Measurements from ENCODE around the gene PLOD1. TPM values are rescaled to one million over a fixed set of nuclear protein-coding genes. Genes with fewer than 3 reads are reported as not detected.
"Not testable (repeated sequence)": the region's sequence is repeated elsewhere in the genome, so short reads cannot be mapped to it uniquely, and the experiment has no call there.

PLOD1 gene
- total and polyA plus RNA-seq, 2 donors = 12.8 to 13.7 TPM

DNA sequence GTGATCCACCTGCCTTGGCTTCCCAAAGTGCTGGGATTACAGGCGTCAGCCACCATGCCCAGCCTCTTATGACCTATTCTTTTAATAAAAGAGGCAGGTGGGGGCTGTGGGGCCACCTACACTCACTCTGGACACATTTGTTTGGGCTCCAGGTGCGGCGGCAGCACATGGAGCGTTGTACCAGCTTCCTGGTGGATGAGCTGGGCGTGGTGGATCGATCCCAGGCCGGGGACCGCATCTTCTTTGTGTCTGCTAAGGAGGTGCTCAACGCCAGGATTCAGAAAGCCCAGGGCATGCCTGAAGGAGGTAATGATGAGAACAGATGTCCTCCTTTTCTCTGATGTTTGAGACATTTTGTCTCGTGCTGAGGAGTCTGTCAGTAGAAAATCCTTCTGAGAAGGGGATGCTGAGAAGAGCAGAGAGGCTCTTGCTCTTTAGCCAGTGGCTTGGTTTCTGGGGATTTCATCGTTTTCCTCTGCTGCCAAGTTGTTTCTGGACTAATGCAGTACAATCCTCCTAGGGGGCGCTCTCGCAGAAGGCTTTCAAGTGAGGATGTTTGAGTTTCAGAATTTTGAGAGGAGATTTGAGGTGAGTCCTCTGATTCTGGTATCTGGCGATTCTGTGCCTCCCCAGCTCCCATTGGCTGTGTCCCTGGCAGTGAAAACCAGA, 66.9 kb downstream of the PLOD1 start:
- Histone ChIP-seq H3K27me3 (ENCODE audit: control insufficient read depth in 2 of 2, insufficient read depth in 1 of 2, low read length in 1 of 2) (no peaks in the 10 kb centered on the region), H3K4me1 (ENCODE audit: control insufficient read depth in 2 of 2, insufficient read depth in 2 of 2, low read length in 2 of 2) (no peaks in the 10 kb centered on the region), H3K36me3 (ENCODE audit: control insufficient read depth in 2 of 2, insufficient read depth in 2 of 2, low read length in 1 of 2) (peaks cover 79 to 80% of the 10 kb centered on the region in 2 donors), H3K27ac (ENCODE audit: low read depth in 1 of 2, low read length in 1 of 2) (no peak overlapping the region), H3K9me3 (ENCODE audit: control insufficient read depth in 2 of 2, insufficient read depth in 1 of 2, low read length in 1 of 2) (no peaks in the 10 kb centered on the region), H3K4me3 (ENCODE audit: low read length in 2 of 2) (no peak overlapping the region)
- peak in 2 of 9 donors; percentile 7 to 32 for DNase-seq (ENCODE audit: low read depth in 6 of 9, low spot score in 9 of 9)
- WGBS = 93% methylated on average over 14 of the region's 14 CpGs

DNA sequence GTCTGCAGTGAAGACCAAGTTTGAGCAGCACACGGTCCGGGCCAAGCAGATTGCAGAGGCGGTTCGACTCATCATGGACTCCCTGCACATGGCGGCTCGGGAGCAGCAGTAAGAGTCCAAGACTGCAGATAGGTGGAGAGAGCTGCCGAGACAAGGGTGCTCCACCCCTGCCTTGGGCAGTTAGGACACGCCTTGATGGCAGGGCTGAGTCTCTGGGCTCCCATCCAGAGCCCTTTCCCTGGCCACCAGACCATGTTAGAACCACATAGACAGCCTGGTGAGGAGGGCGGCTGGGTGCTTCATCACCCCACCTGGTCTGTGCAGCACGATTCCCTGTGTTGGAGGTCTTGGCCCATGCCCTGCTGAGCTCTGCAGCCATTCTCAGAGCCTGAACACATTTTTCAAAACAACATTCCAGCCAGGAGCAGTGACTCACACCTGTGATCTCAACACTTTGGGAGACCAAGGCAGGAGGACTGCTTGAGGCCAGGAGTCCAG, 67.5 kb downstream of the PLOD1 start:
- Histone ChIP-seq H3K27me3 (ENCODE audit: control insufficient read depth in 2 of 2, insufficient read depth in 1 of 2, low read length in 1 of 2) (no peaks in the 10 kb centered on the region), H3K9me3 (ENCODE audit: control insufficient read depth in 2 of 2, insufficient read depth in 1 of 2, low read length in 1 of 2) (no peaks in the 10 kb centered on the region), H3K4me3 (ENCODE audit: low read length in 2 of 2) (no peak overlapping the region), H3K4me1 (ENCODE audit: control insufficient read depth in 2 of 2, insufficient read depth in 2 of 2, low read length in 2 of 2) (no peaks in the 10 kb centered on the region), H3K36me3 (ENCODE audit: control insufficient read depth in 2 of 2, insufficient read depth in 2 of 2, low read length in 1 of 2) (peaks cover 79 to 81% of the 10 kb centered on the region in 2 donors), H3K27ac (ENCODE audit: low read depth in 1 of 2, low read length in 1 of 2) (no peak overlapping the region)
- WGBS = 98% methylated on average over 10 of the region's 10 CpGs
- DNase-seq (ENCODE audit: low read depth in 6 of 9, low spot score in 9 of 9) = no peak

DNA sequence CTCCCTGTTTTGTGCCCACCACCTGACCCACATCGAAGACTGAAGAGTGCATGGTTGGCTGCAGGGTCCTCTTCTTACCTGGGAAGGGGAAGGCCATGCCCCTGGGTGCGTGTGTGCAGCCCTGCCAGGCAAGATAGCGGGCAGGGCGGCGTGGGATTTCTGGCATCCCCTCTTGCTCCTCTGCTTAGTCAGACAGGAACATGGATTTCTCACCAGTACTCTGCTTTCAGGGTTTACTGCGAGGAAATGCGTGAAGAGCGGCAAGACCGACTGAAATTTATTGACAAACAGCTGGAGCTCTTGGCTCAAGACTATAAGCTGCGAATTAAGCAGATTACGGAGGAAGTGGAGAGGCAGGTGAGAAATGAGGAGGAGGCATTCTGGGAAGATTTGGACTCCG, 69.2 kb downstream of the PLOD1 start:
- no peak for DNase-seq (ENCODE audit: low read depth in 6 of 9, low spot score in 9 of 9)
- Histone ChIP-seq H3K4me1 (ENCODE audit: control insufficient read depth in 2 of 2, insufficient read depth in 2 of 2, low read length in 2 of 2) (no peaks in the 10 kb centered on the region), H3K27ac (ENCODE audit: low read depth in 1 of 2, low read length in 1 of 2) (no peak overlapping the region), H3K27me3 (ENCODE audit: control insufficient read depth in 2 of 2, insufficient read depth in 1 of 2, low read length in 1 of 2) (no peaks in the 10 kb centered on the region), H3K36me3 (ENCODE audit: control insufficient read depth in 2 of 2, insufficient read depth in 2 of 2, low read length in 1 of 2) (peaks cover 73 to 74% of the 10 kb centered on the region in 2 donors), H3K9me3 (ENCODE audit: control insufficient read depth in 2 of 2, insufficient read depth in 1 of 2, low read length in 1 of 2) (no peaks in the 10 kb centered on the region), H3K4me3 (ENCODE audit: low read length in 2 of 2) (no peak overlapping the region)
- 97% methylated on average over 12 of the region's 12 CpGs for WGBS

DNA sequence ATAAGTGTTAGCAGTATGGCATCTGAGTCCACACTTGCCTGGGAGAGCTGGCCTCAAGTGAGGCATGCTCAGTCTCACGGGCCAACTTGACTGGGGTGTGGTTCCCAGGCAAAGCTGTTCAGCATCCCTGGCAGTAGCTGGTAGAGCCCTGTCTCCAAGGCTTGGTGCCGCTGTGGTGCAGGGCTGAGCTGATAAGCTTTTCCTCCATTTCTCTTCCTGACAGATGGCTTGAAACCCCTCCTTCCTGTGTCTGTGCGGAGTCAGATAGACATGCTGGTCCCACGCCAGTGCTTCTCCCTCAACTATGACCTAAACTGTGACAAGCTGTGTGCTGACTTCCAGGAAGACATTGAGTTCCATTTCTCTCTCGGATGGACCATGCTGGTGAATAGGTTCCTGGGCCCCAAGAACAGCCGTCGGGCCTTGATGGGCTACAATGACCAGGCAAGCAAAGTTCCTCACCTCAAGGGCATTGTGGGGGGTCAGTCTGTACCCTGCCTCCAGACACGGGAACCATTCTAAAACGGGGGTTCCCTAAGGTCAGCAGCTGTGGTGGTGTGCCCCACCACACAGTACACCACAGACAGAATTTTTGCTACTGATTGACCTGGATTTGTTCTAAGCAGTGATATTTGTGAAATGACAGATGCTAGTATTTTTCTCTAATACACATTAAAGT, 71.1 kb downstream of the PLOD1 start:
- 96% methylated on average over 9 of the region's 9 CpGs for WGBS
- H3K9me3 ChIP-seq (ENCODE audit: control insufficient read depth in 2 of 2, insufficient read depth in 1 of 2, low read length in 1 of 2) = no peaks in the 10 kb centered on the region
- peaks cover 76 to 81% of the 10 kb centered on the region in 2 donors for H3K36me3 ChIP-seq (ENCODE audit: control insufficient read depth in 2 of 2, insufficient read depth in 2 of 2, low read length in 1 of 2)
- H3K27me3 ChIP-seq (ENCODE audit: control insufficient read depth in 2 of 2, insufficient read depth in 1 of 2, low read length in 1 of 2) = no peaks in the 10 kb centered on the region
- no peak for DNase-seq (ENCODE audit: low read depth in 6 of 9, low spot score in 9 of 9)
- no peaks in the 10 kb centered on the region for H3K4me1 ChIP-seq (ENCODE audit: control insufficient read depth in 2 of 2, insufficient read depth in 2 of 2, low read length in 2 of 2)
- H3K4me3 ChIP-seq (ENCODE audit: low read length in 2 of 2) = no peak overlapping the region
- H3K27ac ChIP-seq (ENCODE audit: low read depth in 1 of 2, low read length in 1 of 2) = no peak overlapping the region

DNA sequence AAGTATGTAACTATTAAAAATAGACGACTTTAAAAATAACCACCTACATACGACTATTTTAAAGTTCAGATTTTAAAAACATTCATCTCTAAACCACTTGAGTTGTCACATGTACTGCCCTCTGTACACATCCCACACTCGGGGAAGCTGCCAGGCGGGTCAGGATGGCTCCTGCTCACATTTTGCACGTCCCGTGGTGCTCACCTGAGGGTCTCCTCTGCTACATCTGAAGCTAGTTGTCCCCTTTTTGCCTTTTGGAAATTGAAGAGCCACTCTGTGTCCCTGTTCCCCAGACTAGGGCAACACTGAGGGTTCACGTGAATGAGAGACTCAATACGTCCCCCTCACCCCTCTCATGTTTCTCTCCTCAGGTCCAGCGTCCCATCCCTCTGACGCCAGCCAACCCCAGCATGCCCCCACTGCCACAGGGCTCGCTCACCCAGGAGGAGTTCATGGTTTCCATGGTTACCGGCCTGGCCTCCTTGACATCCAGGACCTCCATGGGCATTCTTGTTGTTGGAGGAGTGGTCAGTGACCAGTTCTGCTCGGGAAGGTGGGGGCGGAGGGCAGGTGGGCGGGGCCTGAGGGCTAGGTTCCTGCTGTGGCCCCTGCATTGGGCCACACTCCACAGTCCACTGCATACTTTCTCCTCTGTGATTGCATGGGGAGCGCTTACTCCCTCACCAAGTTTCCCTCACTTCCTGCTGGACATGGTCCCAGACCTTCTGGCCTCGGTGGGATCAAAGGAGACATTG, 71.8 kb downstream of the PLOD1 start:
- 98% methylated on average over 17 of the region's 17 CpGs for WGBS
- Histone ChIP-seq H3K9me3 (ENCODE audit: control insufficient read depth in 2 of 2, insufficient read depth in 1 of 2, low read length in 1 of 2) (no peaks in the 10 kb centered on the region), H3K36me3 (ENCODE audit: control insufficient read depth in 2 of 2, insufficient read depth in 2 of 2, low read length in 1 of 2) (peaks cover 79 to 81% of the 10 kb centered on the region in 2 donors), H3K27ac (ENCODE audit: low read depth in 1 of 2, low read length in 1 of 2) (no peak overlapping the region), H3K4me1 (ENCODE audit: control insufficient read depth in 2 of 2, insufficient read depth in 2 of 2, low read length in 2 of 2) (no peaks in the 10 kb centered on the region), H3K27me3 (ENCODE audit: control insufficient read depth in 2 of 2, insufficient read depth in 1 of 2, low read length in 1 of 2) (no peaks in the 10 kb centered on the region), H3K4me3 (ENCODE audit: low read length in 2 of 2) (no peak overlapping the region)
- DNase-seq (ENCODE audit: low read depth in 6 of 9, low spot score in 9 of 9) = no peak

DNA sequence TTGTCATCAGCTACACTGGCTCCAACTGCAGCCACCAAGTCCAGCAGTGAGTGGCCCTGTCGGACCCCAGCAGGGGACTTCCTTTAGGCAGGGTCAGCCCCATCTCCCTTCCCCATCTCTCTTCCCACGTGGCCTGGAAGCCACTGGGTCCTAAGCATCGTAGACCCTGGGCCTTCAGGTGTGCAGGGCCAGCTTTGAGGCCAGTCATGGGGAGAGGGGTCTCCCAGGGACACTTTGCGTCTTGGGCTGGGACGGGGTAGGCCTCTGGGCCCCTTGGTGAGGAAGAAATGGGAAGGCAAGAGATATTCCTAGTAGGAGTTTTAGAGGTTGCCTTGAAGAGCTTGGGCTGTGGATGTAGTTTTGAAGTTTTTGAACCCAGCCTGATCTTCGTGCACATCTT, 72.7 kb downstream of the PLOD1 start:
- no peak for DNase-seq (ENCODE audit: low read depth in 6 of 9, low spot score in 9 of 9)
- H3K27ac ChIP-seq (ENCODE audit: low read depth in 1 of 2, low read length in 1 of 2) = no peak overlapping the region

DNA sequence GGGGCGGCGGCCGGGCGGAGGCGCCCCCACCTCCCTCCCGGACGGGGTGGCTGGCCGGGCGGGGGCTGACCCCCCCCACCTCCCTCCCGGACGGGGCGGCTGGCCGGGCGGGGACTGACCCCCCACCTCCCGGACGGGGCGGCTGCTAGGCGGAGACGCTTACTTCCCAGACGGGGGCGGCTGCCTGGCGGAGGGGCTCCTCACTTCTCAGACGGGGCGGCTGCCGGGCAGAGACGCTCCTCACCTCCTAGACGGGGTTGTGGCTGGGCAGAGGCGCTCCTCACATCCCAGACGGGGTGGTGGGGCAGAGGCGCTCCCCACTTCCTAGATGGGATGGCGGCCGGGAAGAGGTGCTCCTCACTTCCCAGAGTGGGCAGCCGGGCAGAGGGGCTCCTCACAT, 73.8 kb downstream of the PLOD1 start:
- H3K9me3 ChIP-seq (ENCODE audit: control insufficient read depth in 2 of 2, insufficient read depth in 1 of 2, low read length in 1 of 2); H3K27ac ChIP-seq (ENCODE audit: low read depth in 1 of 2, low read length in 1 of 2); H3K4me3 ChIP-seq (ENCODE audit: low read length in 2 of 2); DNase-seq (ENCODE audit: low read depth in 6 of 9, low spot score in 9 of 9); H3K4me1 ChIP-seq (ENCODE audit: control insufficient read depth in 2 of 2, insufficient read depth in 2 of 2, low read length in 2 of 2); H3K27me3 ChIP-seq (ENCODE audit: control insufficient read depth in 2 of 2, insufficient read depth in 1 of 2, low read length in 1 of 2): not testable (repeated sequence)
- peaks cover 78 to 79% of the 10 kb centered on the region in 2 donors for H3K36me3 ChIP-seq (ENCODE audit: control insufficient read depth in 2 of 2, insufficient read depth in 2 of 2, low read length in 1 of 2)
- WGBS = 90% methylated on average over 25 of the region's 33 CpGs

More for the DNA sequence above, 72.7 kb downstream of the PLOD1 start:
- Histone ChIP-seq H3K36me3 (ENCODE audit: control insufficient read depth in 2 of 2, insufficient read depth in 2 of 2, low read length in 1 of 2) (peaks cover 79 to 80% of the 10 kb centered on the region in 2 donors), H3K9me3 (ENCODE audit: control insufficient read depth in 2 of 2, insufficient read depth in 1 of 2, low read length in 1 of 2) (no peaks in the 10 kb centered on the region), H3K4me1 (ENCODE audit: control insufficient read depth in 2 of 2, insufficient read depth in 2 of 2, low read length in 2 of 2) (no peaks in the 10 kb centered on the region), H3K27me3 (ENCODE audit: control insufficient read depth in 2 of 2, insufficient read depth in 1 of 2, low read length in 1 of 2) (no peaks in the 10 kb centered on the region), H3K4me3 (ENCODE audit: low read length in 2 of 2) (no peak overlapping the region)
- 97% methylated on average over 6 of the region's 6 CpGs for WGBS

DNA sequence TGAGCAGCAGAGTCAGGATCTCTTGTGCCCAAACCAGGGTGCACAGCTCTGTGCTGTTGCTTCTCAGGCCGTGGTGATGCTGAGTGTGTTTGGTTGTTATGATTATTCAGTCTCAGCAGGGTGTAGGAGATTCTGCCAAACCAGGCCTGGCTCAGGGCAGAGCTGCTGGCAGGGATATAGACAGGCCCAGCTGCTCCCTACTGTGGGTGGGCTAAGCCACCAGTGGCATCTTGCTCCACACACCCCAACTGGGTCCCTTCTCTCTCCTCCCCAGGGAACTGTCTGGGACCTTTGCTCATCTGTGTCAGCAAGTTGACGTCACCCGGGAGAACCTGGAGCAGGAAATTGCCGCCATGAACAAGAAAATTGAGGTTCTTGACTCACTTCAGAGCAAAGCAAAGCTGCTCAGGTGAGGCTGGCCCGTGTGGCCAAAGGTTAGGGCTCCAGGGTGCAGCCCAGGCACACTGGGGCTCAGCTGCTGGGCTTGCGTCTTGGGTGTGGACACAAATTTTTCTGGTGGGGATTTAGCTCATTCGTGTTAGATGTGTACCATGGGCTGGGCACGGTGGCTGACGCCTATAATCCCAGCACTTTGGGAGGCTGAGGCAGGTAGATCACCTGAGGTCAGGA, 74.9 kb downstream of the PLOD1 start:
- H3K4me1 ChIP-seq (ENCODE audit: control insufficient read depth in 2 of 2, insufficient read depth in 2 of 2, low read length in 2 of 2) = no peaks in the 10 kb centered on the region
- no peak overlapping the region for H3K27ac ChIP-seq (ENCODE audit: low read depth in 1 of 2, low read length in 1 of 2)
- no peaks in the 10 kb centered on the region for H3K27me3 ChIP-seq (ENCODE audit: control insufficient read depth in 2 of 2, insufficient read depth in 1 of 2, low read length in 1 of 2)
- WGBS = 99% methylated on average over 9 of the region's 9 CpGs
- no peaks in the 10 kb centered on the region for H3K9me3 ChIP-seq (ENCODE audit: control insufficient read depth in 2 of 2, insufficient read depth in 1 of 2, low read length in 1 of 2)
- peaks cover 68 to 69% of the 10 kb centered on the region in 2 donors for H3K36me3 ChIP-seq (ENCODE audit: control insufficient read depth in 2 of 2, insufficient read depth in 2 of 2, low read length in 1 of 2)
- H3K4me3 ChIP-seq (ENCODE audit: low read length in 2 of 2) = no peak overlapping the region
- no peak for DNase-seq (ENCODE audit: low read depth in 6 of 9, low spot score in 9 of 9)
